Activated B cell treated with CpG ODN at 0.5 μM for 24 hours (primary cell): ENCODE measurements around the gene CACNG4. TPM values are rescaled to one million over a fixed set of nuclear protein-coding genes. Genes with fewer than 3 reads are reported as not detected.

ENCODE experiments used
- ATAC-seq: fragments of 200-7000 bp; cut with Tn5 transposase; one replicate; pipeline ENCODE4 v1.10.0; 2021; ENCODE audit warnings: low read depth, mild to moderate bottlenecking, moderate library complexity
- CTCF ChIA-PET: fragments of 350-600 bp; sonication (Branson Sonifier 250); formaldehyde crosslinking; loops from one replicate; lab custom pipeline; 2021; ENCODE audit warnings: antibody characterized with exemption; lab: Charles Lee
- POLR2A ChIA-PET: fragments of 350-600 bp; sonication (Branson Sonifier 250); formaldehyde crosslinking; loops from one replicate; lab custom pipeline; 2021; ENCODE audit warnings: antibody characterized with exemption; lab: Charles Lee
- DNase-seq: peaks from one replicate; pipeline ENCODE4 v3.0.0; 2022
- H3K27ac Mint-ChIP-seq: one replicate; pipeline ENCODE4 v1.8.0; 2020; ENCODE audit warnings: mixed read lengths
- H3K27me3 Mint-ChIP-seq: one replicate; pipeline ENCODE4 v1.8.0; 2021; ENCODE audit warnings: mixed read lengths
- H3K36me3 Mint-ChIP-seq: one replicate; pipeline ENCODE4 v1.8.0; 2021; ENCODE audit warnings: low read depth, mixed read lengths
- H3K4me1 Mint-ChIP-seq: one replicate; pipeline ENCODE4 v1.8.0; 2021; ENCODE audit warnings: mixed read lengths
- H3K4me3 Mint-ChIP-seq: one replicate; pipeline ENCODE4 v1.8.0; 2020; ENCODE audit warnings: mild to moderate bottlenecking, mixed read lengths
- H3K9me3 Mint-ChIP-seq: one replicate; pipeline ENCODE4 v1.8.0; 2020; ENCODE audit warnings: mixed read lengths
- CTCF ChIP-seq: fragments of 200-600 bp; IDR thresholded peaks from one replicate; pipeline ENCODE4 v1.8.0; 2022; ENCODE audit warnings: antibody characterized with exemption, mild to moderate bottlenecking
- intact Hi-C: fragments of 100-400 bp; cut with micrococcal nuclease; formaldehyde crosslinking; loops from one replicate; pipeline ENCODE4 v1.15.1; 2024
- total RNA-seq: library from RNA; stranded (reverse); gene quantifications from 2 replicates; pipeline ENCODE4 v1.2.3, GENCODE V29; 2022

CACNG4 gene
- total RNA-seq, 1 donor from 2014 or later: not detected

DNA sequence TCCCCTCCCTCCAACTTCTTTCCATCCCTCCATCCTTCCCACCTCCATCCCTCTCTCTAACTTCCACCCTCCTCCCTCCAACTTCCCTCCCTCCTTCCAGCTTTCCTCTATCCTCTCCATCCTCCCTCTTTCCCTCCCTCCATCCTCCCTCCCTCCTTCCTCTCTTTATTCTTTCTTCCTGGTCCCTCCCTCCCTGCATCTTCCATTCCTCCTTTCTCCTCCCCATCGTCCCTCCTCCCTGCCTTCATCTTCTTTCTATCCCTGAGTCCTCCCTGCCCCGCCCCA is 11.8 kb downstream of the CACNG4 start:
- Mint-ChIP-seq H3K9me3 (no peaks in the 10 kb centered on the region), H3K4me1 (no peaks in the 10 kb centered on the region), H3K36me3 (no peaks in the 10 kb centered on the region), H3K27me3 (peaks cover 17% of the 10 kb centered on the region), H3K4me3 (no peak overlapping the region), H3K27ac (no peak overlapping the region)
- no peak for TF ChIP-seq CTCF
- ATAC-seq (no peak), DNase-seq (no peak)
- intact Hi-C loops: no loop called here
- CTCF ChIA-PET: no interaction called here
- POLR2A ChIA-PET: no interaction called here

GRCh38 chr17:66976781-66977201 is 12.3 kb downstream of the CACNG4 start:
- ChIA-PET POLR2A (no interaction called here), CTCF (interaction anchor here (0.6 kb wide), 1 partner anchor 68 kb away, joined by 3 read pairs; no protein-coding TSS in a partner anchor)
- Mint-ChIP-seq H3K9me3 (no peaks in the 10 kb centered on the region), H3K4me1 (no peaks in the 10 kb centered on the region), H3K27me3 (peaks cover 15% of the 10 kb centered on the region), H3K36me3 (no peaks in the 10 kb centered on the region), H3K4me3 (no peak overlapping the region), H3K27ac (no peak overlapping the region)
- DNase-seq: no peak
- TF ChIP-seq CTCF: no peak
- no peak for ATAC-seq
- intact Hi-C loops: no loop called here

- no peaks in the 10 kb centered on the region for H3K36me3 Mint-ChIP-seq
- H3K27ac Mint-ChIP-seq: no peak overlapping the region
- ATAC-seq: no peak
- TF ChIP-seq CTCF: no peak
- H3K9me3 Mint-ChIP-seq: no peaks in the 10 kb centered on the region
- no peaks in the 10 kb centered on the region for H3K4me1 Mint-ChIP-seq
- ChIA-PET CTCF (no interaction called here), POLR2A (no interaction called here)
- DNase-seq: no peak
- H3K27me3 Mint-ChIP-seq: peaks cover 13% of the 10 kb centered on the region
- no peak overlapping the region for H3K4me3 Mint-ChIP-seq
- intact Hi-C loops: no loop called here
These were observed 14.1 kb downstream of the CACNG4 start for GRCh38 chr17:66978514-66979061.

DNA sequence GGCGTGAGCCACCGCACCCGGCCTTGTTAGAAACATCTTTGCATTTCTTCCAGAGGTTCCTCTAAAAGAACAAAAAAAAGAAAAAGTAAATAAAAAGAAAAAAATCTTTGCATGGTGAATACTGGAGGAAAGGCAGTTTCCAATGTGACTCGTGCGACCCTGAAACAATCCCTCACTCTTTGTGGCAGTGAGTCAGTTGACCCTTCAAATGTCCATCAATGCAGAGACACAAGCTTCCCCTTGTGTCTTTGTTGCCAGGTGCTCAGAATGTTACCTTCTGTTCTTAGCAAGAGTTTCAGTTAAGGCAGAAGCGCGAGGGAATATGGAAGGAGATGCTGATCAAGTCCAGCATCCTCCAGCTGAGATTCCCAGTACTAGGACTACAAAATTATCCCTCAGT is 16.4 kb downstream of the CACNG4 start:
- DNase-seq (no peak), ATAC-seq (no peak)
- H3K27me3 Mint-ChIP-seq: peaks cover 12% of the 10 kb centered on the region
- ChIA-PET POLR2A (no interaction called here), CTCF (no interaction called here)
- H3K4me3 Mint-ChIP-seq: no peak overlapping the region
- no peak for TF ChIP-seq CTCF
- H3K27ac Mint-ChIP-seq: no peak overlapping the region
- H3K9me3 Mint-ChIP-seq: no peaks in the 10 kb centered on the region
- no peaks in the 10 kb centered on the region for H3K4me1 Mint-ChIP-seq
- no peaks in the 10 kb centered on the region for H3K36me3 Mint-ChIP-seq
- intact Hi-C loops: no loop called here

GRCh38 chr17:66981983-66982508 is 17.5 kb downstream of the CACNG4 start:
- Mint-ChIP-seq H3K4me1 (no peaks in the 10 kb centered on the region), H3K4me3 (no peak overlapping the region), H3K27ac (no peak overlapping the region), H3K9me3 (no peaks in the 10 kb centered on the region), H3K27me3 (peaks cover 8% of the 10 kb centered on the region), H3K36me3 (no peaks in the 10 kb centered on the region)
- intact Hi-C loops: no loop called here
- CTCF ChIA-PET: no interaction called here
- POLR2A ChIA-PET: no interaction called here
- no peak for TF ChIP-seq CTCF
- ATAC-seq (no peak), DNase-seq (no peak)
